Measurements from ENCODE around the gene LPIN1.
A peak's percentile ranks its signal among the peaks of the same experiment; 100 is the strongest.
"Not testable (repeated sequence)": the region's sequence is repeated elsewhere in the genome, so short reads cannot be mapped to it uniquely, and the experiment has no call there.

Gene LPIN1

DNA sequence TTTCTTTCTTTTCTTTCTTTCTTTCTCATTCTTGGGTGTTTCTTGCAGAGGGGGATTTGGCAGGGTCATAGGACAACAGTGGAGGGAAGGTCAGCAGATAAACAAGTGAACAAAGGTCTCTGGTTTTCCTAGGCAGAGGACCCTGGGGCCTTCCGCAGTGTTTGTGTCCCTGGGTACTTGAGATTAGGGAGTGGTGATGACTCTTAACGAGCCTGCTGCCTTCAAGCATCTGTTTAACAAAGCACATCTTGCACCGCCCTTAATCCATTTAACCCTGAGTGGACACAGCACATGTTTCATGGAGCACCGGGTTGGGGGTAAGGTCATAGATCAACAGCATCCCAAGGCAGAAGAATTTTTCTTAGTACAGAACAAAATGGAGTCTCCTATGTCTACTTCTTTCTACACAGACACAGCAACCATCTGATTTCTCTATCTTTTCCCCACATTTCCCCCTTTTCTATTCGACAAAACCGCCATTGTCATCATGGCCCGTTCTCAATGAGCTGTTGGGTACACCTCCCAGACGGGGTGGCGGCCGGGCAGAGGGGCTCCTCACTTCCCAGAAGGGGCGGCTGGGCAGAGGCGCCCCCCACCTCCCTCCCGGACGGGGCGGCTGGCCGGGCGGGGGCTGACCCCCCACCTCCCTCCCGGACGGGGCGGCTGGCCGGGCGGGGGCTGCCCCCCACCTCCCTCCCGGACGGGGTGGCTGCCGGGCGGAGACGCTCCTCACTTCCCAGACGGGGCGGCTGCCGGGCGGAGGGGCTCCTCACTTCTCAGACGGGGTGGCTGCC lies 12.9 kb downstream of the LPIN1 start:
- Mint-ChIP-seq H3K36me3 (peaks cover 25% of the 10 kb centered on the region), H3K4me1 (peaks cover 87% of the 10 kb centered on the region), H3K27ac (peak overlapping the region; percentile 94)
- H3K9me3 Mint-ChIP-seq; DNase-seq (ENCODE audit: low spot score in 2 of 2); H3K4me3 Mint-ChIP-seq; ATAC-seq: not testable (repeated sequence)

DNA sequence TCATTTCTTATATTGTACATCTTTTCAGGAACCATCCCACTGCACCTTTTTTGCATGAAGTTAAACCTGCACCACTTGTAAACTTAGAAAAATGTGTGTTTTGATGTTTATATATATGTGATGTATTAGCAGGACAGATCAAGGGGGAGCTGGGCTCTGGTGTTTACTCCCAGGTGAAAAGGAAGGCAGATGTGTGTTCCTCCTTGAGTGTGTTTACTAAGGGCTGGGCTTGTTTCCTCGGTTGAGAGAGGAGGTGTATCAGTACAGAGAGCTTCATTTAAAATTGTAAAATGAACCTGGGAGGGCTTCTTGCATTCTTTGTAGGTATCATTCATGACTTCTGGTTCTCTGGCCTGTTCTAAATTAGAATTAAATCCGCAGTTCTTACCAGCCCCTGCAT lies 14.8 kb downstream of the LPIN1 start:
- ATAC-seq = no peak
- H3K36me3 Mint-ChIP-seq = peaks cover 44% of the 10 kb centered on the region
- no peak for DNase-seq (ENCODE audit: low spot score in 2 of 2)
- H3K9me3 Mint-ChIP-seq = no peaks in the 10 kb centered on the region
- H3K4me1 Mint-ChIP-seq = peaks cover 80% of the 10 kb centered on the region
- H3K27ac Mint-ChIP-seq = peak overlapping the region; percentile 66
- no peak overlapping the region for H3K4me3 Mint-ChIP-seq

DNA sequence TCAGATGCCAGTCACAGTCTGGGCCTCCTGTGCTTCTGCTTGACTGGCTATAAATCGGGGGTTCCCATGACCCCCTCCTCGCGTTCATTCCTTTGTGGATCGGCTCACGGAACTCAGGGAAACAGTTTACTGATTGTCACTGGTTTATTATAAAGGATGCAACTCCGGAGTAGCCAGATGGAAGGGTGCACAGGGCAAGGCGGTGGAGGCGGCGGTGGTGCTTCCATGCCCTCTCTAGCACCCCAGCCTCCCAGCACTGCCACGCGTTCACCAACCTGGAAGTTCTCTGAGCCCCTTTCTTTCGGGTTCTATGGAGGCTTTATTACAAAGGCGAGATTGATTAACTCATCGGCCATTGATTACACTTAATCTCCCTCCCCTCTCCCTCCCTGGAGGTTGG lies 15.6 kb downstream of the LPIN1 start:
- peak overlapping the region; percentile 86 for H3K27ac Mint-ChIP-seq

DNA sequence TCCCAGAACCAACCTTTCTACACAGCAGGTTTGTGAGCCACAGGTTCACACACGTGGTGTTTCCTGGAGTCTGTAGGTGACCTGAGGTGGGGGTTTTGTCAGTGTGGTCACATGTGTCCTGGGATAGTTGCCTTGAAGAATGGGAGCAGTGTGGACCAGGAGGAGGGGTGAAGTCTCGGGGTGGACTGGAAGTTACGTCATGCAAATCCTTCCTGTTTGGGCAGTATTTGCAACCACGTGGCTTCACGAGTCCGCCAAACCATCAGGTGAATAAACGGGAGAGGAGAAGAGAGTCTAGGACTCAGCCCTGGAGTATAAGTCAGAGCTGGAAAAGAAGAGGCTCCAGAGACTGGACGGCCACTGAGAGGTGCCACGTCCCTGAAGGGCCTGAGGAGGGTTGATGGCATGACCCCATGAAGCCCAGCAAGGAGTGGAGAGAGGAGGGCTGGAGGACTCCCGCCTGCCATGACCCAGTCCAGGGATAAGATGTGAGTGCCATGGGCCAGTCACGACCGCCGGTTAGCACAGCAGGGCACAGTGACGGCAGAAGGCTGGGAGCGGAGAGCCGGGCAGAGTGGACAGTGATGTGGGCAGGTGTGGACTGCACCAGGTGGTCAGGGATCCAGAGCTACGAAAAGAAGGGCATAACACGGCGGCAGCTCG lies 16.5 kb downstream of the LPIN1 start:
- H3K27ac Mint-ChIP-seq = peak overlapping the region; percentile 86
- DNase-seq (ENCODE audit: low spot score in 2 of 2) (no peak), ATAC-seq (no peak)
- H3K9me3 Mint-ChIP-seq = no peaks in the 10 kb centered on the region
- H3K36me3 Mint-ChIP-seq = peaks cover 61% of the 10 kb centered on the region
- peak overlapping the region; percentile 17 for H3K4me3 Mint-ChIP-seq
- H3K4me1 Mint-ChIP-seq = peaks cover 67% of the 10 kb centered on the region

More for the DNA sequence above, 15.6 kb downstream of the LPIN1 start:
- H3K4me3 Mint-ChIP-seq = no peak overlapping the region
- DNase-seq (ENCODE audit: low spot score in 2 of 2) = no peak
- peaks cover 52% of the 10 kb centered on the region for H3K36me3 Mint-ChIP-seq
- H3K9me3 Mint-ChIP-seq = no peaks in the 10 kb centered on the region
- peaks cover 76% of the 10 kb centered on the region for H3K4me1 Mint-ChIP-seq
- ATAC-seq = no peak

DNA sequence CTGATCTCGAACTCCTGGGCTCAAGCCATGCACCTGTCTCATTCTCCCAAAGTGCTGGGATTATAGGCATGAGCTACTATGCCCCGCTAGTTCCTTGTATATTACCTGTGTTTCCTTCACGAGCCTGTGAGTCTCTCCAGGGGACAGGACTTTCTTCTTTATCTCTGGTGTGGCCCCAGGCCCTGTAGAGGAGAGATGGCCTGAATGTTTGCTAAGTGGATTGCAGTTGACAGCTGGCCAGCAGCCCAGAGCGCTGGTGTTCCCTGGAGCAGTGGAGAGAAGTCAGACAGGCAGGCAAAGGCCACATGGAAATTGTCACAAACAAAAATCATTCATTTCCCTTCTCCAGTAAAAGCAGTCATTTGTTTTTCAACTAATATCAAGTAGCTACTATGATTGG lies 17.9 kb downstream of the LPIN1 start:
- DNase-seq (ENCODE audit: low spot score in 2 of 2) (no peak), ATAC-seq (no peak)
- peak overlapping the region; percentile 70 for H3K27ac Mint-ChIP-seq
- H3K4me1 Mint-ChIP-seq = peaks cover 57% of the 10 kb centered on the region
- H3K4me3 Mint-ChIP-seq = no peak overlapping the region
- H3K36me3 Mint-ChIP-seq = peaks cover 69% of the 10 kb centered on the region
- H3K9me3 Mint-ChIP-seq = no peaks in the 10 kb centered on the region

DNA sequence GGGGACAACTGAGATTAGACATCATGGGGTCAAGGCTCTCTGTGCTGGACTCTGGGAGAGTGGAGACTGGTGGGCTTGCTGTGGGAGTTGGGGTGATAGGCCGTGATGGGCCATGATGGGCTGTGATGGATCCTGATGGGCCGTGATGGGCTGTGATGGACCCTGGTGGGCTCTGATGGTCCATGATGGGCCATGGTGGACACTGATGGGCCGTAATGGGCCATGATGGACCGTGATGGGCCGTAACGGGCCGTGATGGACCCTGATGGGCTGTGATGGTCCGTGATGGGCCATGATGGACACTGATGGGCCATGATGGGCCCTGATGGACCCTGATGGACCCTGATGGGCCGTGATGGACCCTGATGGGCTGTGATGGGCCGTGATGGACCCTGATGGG lies 18.5 kb downstream of the LPIN1 start:
- ATAC-seq (no peak), DNase-seq (ENCODE audit: low spot score in 2 of 2) (no peak)
- peak overlapping the region; percentile 70 for H3K27ac Mint-ChIP-seq
- no peak overlapping the region for H3K4me3 Mint-ChIP-seq
- no peaks in the 10 kb centered on the region for H3K9me3 Mint-ChIP-seq
- peaks cover 59% of the 10 kb centered on the region for H3K4me1 Mint-ChIP-seq
- peaks cover 74% of the 10 kb centered on the region for H3K36me3 Mint-ChIP-seq

DNA sequence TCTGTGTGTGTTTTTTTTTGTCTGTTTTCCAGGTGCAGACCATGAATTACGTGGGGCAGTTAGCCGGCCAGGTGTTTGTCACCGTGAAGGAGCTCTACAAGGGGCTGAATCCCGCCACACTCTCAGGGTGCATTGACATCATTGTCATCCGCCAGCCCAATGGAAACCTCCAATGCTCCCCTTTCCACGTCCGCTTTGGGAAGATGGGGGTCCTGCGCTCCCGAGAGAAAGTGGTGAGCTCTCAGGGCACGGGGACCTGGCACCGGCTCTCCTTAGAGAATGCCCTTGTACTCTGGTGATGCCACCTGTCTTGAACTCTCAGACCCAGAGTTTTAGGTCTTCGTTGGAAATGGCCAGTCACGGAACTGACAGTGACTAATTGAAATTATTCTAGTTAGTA lies 19.1 kb downstream of the LPIN1 start:
- H3K9me3 Mint-ChIP-seq = no peaks in the 10 kb centered on the region
- H3K4me1 Mint-ChIP-seq = peaks cover 59% of the 10 kb centered on the region
- H3K4me3 Mint-ChIP-seq = no peak overlapping the region
- H3K27ac Mint-ChIP-seq = peak overlapping the region; percentile 70
- peaks cover 76% of the 10 kb centered on the region for H3K36me3 Mint-ChIP-seq
- DNase-seq (ENCODE audit: low spot score in 2 of 2) = no peak
- ATAC-seq = no peak

DNA sequence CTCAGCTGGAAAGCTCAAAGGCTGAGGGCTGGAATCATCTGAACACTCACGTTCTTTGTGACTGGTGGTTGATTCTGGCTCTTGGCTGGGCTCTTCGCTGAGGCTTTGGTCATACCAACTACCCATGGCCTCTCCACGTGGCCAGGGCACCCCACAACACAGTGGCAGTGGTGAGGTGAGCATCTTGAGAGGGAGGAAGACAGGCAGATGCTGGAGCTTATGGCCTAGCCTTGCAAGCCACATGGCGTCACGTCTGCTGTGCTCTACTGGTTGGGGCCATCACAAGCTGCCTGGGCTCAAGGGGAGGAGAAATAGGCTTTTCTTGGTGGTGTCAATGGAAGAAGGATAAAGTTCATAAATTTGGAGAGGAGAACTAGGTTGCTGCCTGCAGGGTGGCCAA lies 19.6 kb downstream of the LPIN1 start:
- peaks cover 59% of the 10 kb centered on the region for H3K4me1 Mint-ChIP-seq
- no peak overlapping the region for H3K4me3 Mint-ChIP-seq
- ATAC-seq = no peak
- no peak for DNase-seq (ENCODE audit: low spot score in 2 of 2)
- peaks cover 80% of the 10 kb centered on the region for H3K36me3 Mint-ChIP-seq
- H3K9me3 Mint-ChIP-seq = no peaks in the 10 kb centered on the region
- H3K27ac Mint-ChIP-seq = peak overlapping the region; percentile 70

DNA sequence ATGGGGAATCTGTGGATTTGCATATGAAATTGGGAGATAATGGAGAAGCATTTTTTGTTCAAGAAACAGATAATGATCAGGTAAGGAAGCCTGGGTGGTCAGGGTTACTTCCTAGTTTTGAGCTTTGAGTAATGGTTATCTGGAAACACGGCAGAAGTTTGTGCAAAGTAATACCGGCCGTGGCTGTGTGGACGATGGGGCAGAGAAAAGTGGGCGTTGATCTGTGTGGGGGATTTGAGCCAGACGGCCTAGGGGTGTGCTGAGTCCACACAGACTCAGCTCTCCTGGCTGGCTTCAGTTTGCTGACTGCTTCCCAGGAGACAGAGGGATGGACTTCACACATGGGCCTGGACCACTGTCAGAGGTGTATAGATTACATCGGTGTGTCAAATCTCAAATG lies 21.3 kb downstream of the LPIN1 start:
- peak overlapping the region; percentile 14 for H3K27ac Mint-ChIP-seq
- H3K9me3 Mint-ChIP-seq = no peaks in the 10 kb centered on the region
- H3K4me1 Mint-ChIP-seq = peaks cover 45% of the 10 kb centered on the region
- peaks cover 95% of the 10 kb centered on the region for H3K36me3 Mint-ChIP-seq
- DNase-seq (ENCODE audit: low spot score in 2 of 2) = no peak
- no peak overlapping the region for H3K4me3 Mint-ChIP-seq
- ATAC-seq = no peak

DNA sequence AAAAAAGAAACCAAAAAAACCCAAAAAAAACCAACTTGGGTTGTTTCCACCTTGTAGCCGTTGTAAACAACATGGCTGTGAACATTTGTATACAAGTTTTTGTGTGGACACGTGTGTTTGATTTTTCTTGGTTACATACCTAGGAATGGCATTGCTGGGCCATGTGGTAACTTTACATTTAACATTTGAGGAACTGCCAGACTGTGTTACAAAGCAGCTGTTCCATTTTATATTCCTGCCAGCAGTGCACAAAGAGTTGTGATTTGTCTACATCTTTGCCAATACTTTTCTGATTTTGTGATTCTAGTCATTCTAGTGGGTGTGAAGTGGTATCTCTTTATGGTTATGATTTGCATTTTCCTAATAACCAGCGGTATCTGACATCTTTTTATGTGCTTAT lies 22.5 kb downstream of the LPIN1 start:
- ATAC-seq (no peak), DNase-seq (ENCODE audit: low spot score in 2 of 2) (no peak)
- peaks cover 98% of the 10 kb centered on the region for H3K36me3 Mint-ChIP-seq
- H3K4me1 Mint-ChIP-seq = peaks cover 39% of the 10 kb centered on the region
- peak overlapping the region; percentile 16 for H3K27ac Mint-ChIP-seq
- no peak overlapping the region for H3K4me3 Mint-ChIP-seq
- no peaks in the 10 kb centered on the region for H3K9me3 Mint-ChIP-seq

DNA sequence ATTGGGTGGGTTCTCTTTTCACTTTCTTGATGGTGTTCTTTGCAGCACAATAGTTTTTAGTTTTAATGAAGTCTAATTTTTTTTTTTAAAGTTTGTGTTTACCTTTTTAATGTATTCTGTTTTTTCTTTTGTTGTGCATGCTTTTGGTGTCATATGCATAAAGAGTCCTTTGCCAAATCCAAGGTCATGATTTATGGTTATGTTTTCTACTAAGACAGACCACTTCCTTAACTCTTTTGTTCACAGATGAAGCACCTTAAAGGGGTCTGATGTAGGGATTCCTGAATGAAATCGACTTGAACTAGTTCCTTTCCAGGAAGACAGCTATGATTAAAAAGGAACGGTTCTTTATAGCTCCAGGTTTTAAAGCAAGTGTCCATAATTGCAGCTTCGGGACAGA lies 23.1 kb downstream of the LPIN1 start:
- no peak for ATAC-seq
- peaks cover 39% of the 10 kb centered on the region for H3K4me1 Mint-ChIP-seq
- no peak overlapping the region for H3K4me3 Mint-ChIP-seq
- peaks cover 100% of the 10 kb centered on the region for H3K36me3 Mint-ChIP-seq
- no peak for DNase-seq (ENCODE audit: low spot score in 2 of 2)
- no peaks in the 10 kb centered on the region for H3K9me3 Mint-ChIP-seq
- peak overlapping the region; percentile 16 for H3K27ac Mint-ChIP-seq

DNA sequence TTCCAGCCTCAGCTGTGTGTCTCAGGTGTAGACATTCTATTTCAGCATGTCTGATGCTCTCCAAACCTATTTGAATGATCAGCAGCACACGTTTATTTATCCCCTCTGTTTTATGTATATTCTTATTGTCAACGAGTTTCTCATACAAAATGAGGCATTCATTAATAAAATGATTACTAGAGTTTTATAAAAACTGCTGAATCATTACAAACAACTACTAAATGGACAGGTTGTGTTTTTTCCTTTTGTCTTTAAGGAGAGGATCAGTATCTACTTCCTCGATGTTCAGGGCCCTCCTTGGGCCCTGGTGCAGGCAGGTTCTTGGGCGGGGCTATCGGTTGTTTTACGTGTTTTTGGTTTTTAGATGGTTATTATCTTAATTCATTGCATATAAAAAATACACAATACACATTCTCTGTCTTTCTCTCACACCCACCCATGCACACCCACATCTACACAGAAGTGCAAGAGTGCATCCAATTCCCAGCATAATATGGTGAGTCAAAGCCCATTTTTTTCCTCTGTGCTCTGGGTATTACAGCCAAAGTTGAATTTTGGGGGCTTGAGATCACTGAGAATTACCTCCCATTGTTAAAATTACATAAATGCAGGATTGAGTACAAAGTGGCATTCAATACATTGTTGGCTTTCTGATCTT lies 24.2 kb downstream of the LPIN1 start:
- Mint-ChIP-seq H3K36me3 (peaks cover 100% of the 10 kb centered on the region), H3K4me3 (no peak overlapping the region), H3K27ac (peak overlapping the region; percentile 20), H3K4me1 (peaks cover 40% of the 10 kb centered on the region), H3K9me3 (no peaks in the 10 kb centered on the region)
- no peak for DNase-seq (ENCODE audit: low spot score in 2 of 2)
- no peak for ATAC-seq

DNA sequence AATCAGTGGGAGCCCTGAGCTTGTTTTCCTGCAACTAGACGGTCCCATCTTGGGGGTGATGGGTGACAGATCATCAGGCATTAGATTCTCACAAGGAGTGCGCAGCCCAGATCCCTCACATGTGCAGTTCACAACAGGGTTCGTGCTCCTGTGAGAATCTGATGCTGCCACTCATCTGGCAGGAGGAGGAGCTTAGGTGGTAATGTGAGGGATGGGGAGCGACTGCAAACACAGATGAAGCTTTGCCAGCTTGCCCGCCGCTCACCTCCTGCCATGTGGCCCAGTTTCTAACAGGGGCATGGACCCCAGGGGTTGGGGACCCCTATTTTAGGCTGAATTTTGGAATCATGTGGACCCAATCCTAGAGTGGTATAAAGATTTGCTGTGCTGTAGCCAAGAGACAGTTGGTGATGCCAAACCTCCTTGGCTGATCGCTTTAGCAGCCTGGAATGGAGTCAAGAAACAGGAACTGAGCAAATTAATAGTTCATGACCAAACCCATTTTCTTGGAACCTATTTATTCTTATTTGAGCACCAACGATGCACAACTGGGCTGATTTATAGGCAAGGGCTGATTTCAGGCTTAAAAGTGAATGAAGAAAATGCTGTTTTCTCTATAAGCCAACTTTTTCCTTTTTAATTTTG lies 25.7 kb downstream of the LPIN1 start:
- no peak overlapping the region for H3K4me3 Mint-ChIP-seq
- H3K36me3 Mint-ChIP-seq = peaks cover 95% of the 10 kb centered on the region
- ATAC-seq (no peak), DNase-seq (ENCODE audit: low spot score in 2 of 2) (no peak)
- H3K9me3 Mint-ChIP-seq = no peaks in the 10 kb centered on the region
- H3K27ac Mint-ChIP-seq = peak overlapping the region; percentile 6
- H3K4me1 Mint-ChIP-seq = peaks cover 46% of the 10 kb centered on the region

DNA sequence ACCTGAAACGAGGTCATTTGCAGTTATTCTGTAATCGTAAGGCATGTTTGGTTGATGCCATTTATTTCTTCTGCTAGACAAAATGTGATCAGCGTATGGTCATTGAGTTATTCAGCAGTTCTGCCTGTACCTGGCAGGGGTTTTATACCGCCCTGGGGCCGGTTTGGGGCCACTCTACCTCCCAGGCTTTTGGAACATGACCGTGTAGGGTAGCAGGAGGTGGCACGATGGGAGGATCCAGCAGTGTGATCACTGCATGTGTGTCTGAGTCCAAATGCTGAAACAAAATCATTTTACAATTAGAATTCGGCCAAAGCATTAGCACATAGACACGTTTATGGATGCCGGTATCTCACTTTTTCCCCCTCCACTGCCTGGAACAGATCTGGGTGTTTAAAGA lies 26.7 kb downstream of the LPIN1 start:
- Mint-ChIP-seq H3K36me3 (peaks cover 93% of the 10 kb centered on the region), H3K9me3 (no peaks in the 10 kb centered on the region), H3K4me1 (peaks cover 54% of the 10 kb centered on the region), H3K27ac (peak overlapping the region; percentile 83), H3K4me3 (no peak overlapping the region)
- DNase-seq (ENCODE audit: low spot score in 2 of 2) (no peak), ATAC-seq (no peak)

DNA sequence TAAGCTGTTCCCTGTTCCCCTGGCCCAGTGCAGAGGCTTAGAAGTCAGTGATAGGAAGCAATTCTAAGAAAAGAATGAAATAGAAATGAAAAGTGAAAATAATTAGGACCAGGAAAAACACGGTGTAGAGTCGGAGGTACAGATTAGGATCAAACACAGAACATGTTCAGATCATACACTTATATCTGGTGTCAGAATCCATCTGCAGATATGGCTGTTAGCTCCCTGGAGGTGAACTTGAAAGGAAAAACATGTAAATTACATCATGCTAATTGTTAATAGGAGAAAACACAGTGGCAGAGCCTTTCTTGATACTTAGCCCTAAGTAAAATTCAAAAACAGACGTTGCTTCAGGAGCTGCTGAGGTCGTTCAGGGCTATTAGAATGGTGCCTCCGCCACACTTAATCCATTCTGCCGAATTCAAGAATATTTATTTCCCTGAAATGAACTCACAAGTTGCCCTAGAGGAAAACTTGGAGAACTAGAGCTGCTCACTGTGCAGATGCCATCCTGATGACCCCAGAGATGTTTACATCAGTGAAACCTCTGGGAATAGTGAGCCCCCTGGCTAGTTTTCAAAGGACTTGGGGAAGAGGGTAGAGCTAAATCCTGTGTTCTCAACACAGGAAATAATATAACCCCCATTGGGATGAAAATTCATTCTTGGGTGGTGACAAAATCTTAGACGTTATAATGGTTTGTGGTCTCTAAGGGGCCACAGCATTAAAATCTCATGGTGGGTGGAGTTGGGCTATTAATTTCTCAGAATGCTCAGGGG lies 27.5 kb downstream of the LPIN1 start:
- DNase-seq (ENCODE audit: low spot score in 2 of 2) (no peak), ATAC-seq (peak; percentile 7)
- H3K36me3 Mint-ChIP-seq = peaks cover 92% of the 10 kb centered on the region
- peak overlapping the region; percentile 83 for H3K27ac Mint-ChIP-seq
- peak overlapping the region; percentile 52 for H3K4me3 Mint-ChIP-seq
- H3K4me1 Mint-ChIP-seq = peaks cover 61% of the 10 kb centered on the region
- no peaks in the 10 kb centered on the region for H3K9me3 Mint-ChIP-seq
